ENCODE measurements around the gene TLR6.

The TLR6 gene

GRCh38 chr4:38866973-38867477, 10.4 kb upstream of the TLR6 start:
- no peak for DNase-seq

- no peak for DNase-seq
These were observed 8.8 kb upstream of the TLR6 start for GRCh38 chr4:38865445-38865844.

- no peak for DNase-seq
These were observed 5.2 kb upstream of the TLR6 start for GRCh38 chr4:38861791-38862190.

GRCh38 chr4:38860788-38861424, 4.3 kb upstream of the TLR6 start:
- DNase-seq, result no peak

GRCh38 chr4:38859501-38859900, 2.9 kb upstream of the TLR6 start:
- no peak for DNase-seq

GRCh38 chr4:38858097-38858420, 1.4 kb upstream of the TLR6 start:
- DNase-seq, result no peak

GRCh38 chr4:38857354-38858096, 908 bp upstream of the TLR6 start:
- DNase-seq, result no peak

- DNase-seq, result no peak
These were observed 571 bp downstream of the TLR6 start for GRCh38 chr4:38856046-38856445.

GRCh38 chr4:38855466-38855865, 1.2 kb downstream of the TLR6 start:
- DNase-seq, result no peak

GRCh38 chr4:38846015-38846414, 10.6 kb downstream of the TLR6 start:
- DNase-seq, result no peak

GRCh38 chr4:38842994-38843393, 13.6 kb downstream of the TLR6 start:
- DNase-seq, result no peak

GRCh38 chr4:38837849-38838248, 18.8 kb downstream of the TLR6 start:
- no peak for DNase-seq

GRCh38 chr4:38837334-38837733, 19.3 kb downstream of the TLR6 start:
- no peak for DNase-seq

- DNase-seq, result no peak
These were observed 22.0 kb downstream of the TLR6 start for GRCh38 chr4:38834570-38834969.

GRCh38 chr4:38832624-38833528, 23.7 kb downstream of the TLR6 start:
- no peak for DNase-seq

GRCh38 chr4:38832206-38832605, 24.4 kb downstream of the TLR6 start:
- no peak for DNase-seq

GRCh38 chr4:38831653-38832052, 25.0 kb downstream of the TLR6 start:
- DNase-seq, result no peak

GRCh38 chr4:38829237-38829636, 27.4 kb downstream of the TLR6 start:
- no peak for DNase-seq

- DNase-seq, result no peak
These were observed 32.9 kb downstream of the TLR6 start for GRCh38 chr4:38823766-38824165.

- DNase-seq, result no peak
These were observed 33.8 kb downstream of the TLR6 start for GRCh38 chr4:38822748-38823303.

- no peak for DNase-seq
These were observed 34.9 kb downstream of the TLR6 start for GRCh38 chr4:38821739-38822138.

- DNase-seq, result no peak
These were observed 36.1 kb downstream of the TLR6 start for GRCh38 chr4:38820329-38821061.

GRCh38 chr4:38819569-38819968, 37.0 kb downstream of the TLR6 start:
- no peak for DNase-seq
